Kidney tubule cell (primary cell): ENCODE data around the gene DRGX.

ENCODE experiments used
- DNase-seq: peaks from one replicate; pipeline ENCODE4 v3.0.0-alpha.2; 2018; ENCODE audit warnings: low spot score

Gene DRGX

GRCh38 chr10:49338604-49339003 lies 57.3 kb downstream of the DRGX start:
- DNase-seq: no peak

GRCh38 chr10:49335364-49335972 lies 60.4 kb downstream of the DRGX start:
- DNase-seq: no peak

- DNase-seq: no peak
Observed at GRCh38 chr10:49334964-49335363, 60.9 kb downstream of the DRGX start.

GRCh38 chr10:49333192-49333591 lies 62.7 kb downstream of the DRGX start:
- no peak for DNase-seq

GRCh38 chr10:49332768-49333167 lies 63.1 kb downstream of the DRGX start:
- no peak for DNase-seq

GRCh38 chr10:49332333-49332732 lies 63.6 kb downstream of the DRGX start:
- no peak for DNase-seq

GRCh38 chr10:49331431-49331830 lies 64.5 kb downstream of the DRGX start:
- no peak for DNase-seq

- DNase-seq: no peak
Observed at GRCh38 chr10:49330127-49330665, 65.7 kb downstream of the DRGX start.

- no peak for DNase-seq
Observed at GRCh38 chr10:49329146-49329505, 66.8 kb downstream of the DRGX start.

- no peak for DNase-seq
Observed at GRCh38 chr10:49328401-49329145, 67.3 kb downstream of the DRGX start.

GRCh38 chr10:49327036-49327813 lies 68.7 kb downstream of the DRGX start:
- DNase-seq: no peak

- DNase-seq: no peak
Observed at GRCh38 chr10:49325916-49326783, 69.7 kb downstream of the DRGX start.

- DNase-seq: no peak
Observed at GRCh38 chr10:49325131-49325915, 70.6 kb downstream of the DRGX start.

GRCh38 chr10:49324711-49325110 lies 71.2 kb downstream of the DRGX start:
- no peak for DNase-seq

- DNase-seq: no peak
Observed at GRCh38 chr10:49323896-49324270, 72.0 kb downstream of the DRGX start.

- DNase-seq: no peak
Observed at GRCh38 chr10:49323171-49323895, 72.6 kb downstream of the DRGX start.

GRCh38 chr10:49322371-49323170 lies 73.3 kb downstream of the DRGX start:
- DNase-seq: no peak

GRCh38 chr10:49321021-49321420 lies 74.9 kb downstream of the DRGX start:
- DNase-seq: no peak

GRCh38 chr10:49320191-49320590 lies 75.7 kb downstream of the DRGX start:
- no peak for DNase-seq

GRCh38 chr10:49319206-49319605 lies 76.7 kb downstream of the DRGX start:
- no peak for DNase-seq
